PFSK-1 (cell line): ENCODE results near the gene MRPL21.

Experiments
- POLR2AphosphoS5 ChIP-seq: IDR thresholded peaks from 2 replicates; pipeline ENCODE4 v1.6.1; 2012; ENCODE audit warnings: low read depth, mild to moderate bottlenecking, control low read depth, low read length, moderate library complexity
- SIN3A ChIP-seq: IDR thresholded peaks from 2 replicates; pipeline ENCODE4 v1.6.1; 2012; ENCODE audit warnings: mild to moderate bottlenecking, low read length, moderate library complexity, borderline replicate concordance; ENCODE audit not compliant: insufficient read depth
- TAF1 ChIP-seq: IDR thresholded peaks from 2 replicates; pipeline ENCODE4 v1.6.1; 2012; ENCODE audit warnings: low read length, control low read depth, borderline replicate concordance; ENCODE audit not compliant: insufficient read depth

DNA sequence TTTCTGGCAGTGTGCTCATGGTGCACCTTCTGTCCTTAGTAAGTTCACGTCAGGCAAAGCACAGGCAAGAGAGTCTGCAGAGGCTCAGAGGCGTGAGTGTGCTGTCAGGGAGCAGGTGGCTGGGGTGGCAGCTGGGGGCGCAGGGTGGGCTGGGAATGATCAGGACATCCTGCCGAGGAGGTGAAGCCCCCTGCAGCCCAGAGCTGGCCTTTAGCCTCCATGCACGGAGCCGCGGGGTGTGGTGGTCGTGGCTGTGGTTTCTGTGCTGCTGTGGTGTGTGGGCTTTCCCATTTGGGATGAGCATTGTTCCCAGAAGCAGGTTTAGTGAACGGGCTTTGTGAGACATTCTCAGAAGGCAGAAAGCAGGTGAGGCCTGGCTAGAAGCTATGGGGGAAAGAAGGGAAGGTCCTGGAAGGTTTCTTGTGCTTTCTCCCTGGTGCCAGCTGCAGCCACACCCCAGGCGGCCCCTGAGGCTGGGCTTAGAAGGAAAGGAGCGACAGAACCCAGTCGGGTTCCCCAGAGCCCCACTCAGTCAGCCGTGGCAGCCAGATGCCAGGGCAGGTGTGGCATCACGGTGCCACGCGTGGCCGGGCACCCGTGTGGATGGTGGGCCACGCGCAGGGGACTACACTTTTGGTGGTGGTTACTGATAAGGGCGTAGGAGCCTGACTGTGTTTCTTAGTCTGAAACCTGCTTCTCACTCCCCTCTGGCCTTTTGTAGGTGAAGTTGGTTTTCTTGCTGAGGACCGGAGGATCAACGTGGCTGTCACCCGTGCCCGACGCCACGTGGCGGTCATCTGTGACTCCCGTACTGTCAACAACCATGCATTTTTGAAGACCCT lies 32.1 kb upstream of the MRPL21 start:
- TF ChIP-seq POLR2AphosphoS5 = no peak
- TF ChIP-seq TAF1 = no peak
- no peak for TF ChIP-seq SIN3A
